Measurements from ENCODE around the gene CALN1.
"Not testable (repeated sequence)": the region's sequence is repeated elsewhere in the genome, so short reads cannot be mapped to it uniquely, and the experiment has no call there.

Gene CALN1

DNA sequence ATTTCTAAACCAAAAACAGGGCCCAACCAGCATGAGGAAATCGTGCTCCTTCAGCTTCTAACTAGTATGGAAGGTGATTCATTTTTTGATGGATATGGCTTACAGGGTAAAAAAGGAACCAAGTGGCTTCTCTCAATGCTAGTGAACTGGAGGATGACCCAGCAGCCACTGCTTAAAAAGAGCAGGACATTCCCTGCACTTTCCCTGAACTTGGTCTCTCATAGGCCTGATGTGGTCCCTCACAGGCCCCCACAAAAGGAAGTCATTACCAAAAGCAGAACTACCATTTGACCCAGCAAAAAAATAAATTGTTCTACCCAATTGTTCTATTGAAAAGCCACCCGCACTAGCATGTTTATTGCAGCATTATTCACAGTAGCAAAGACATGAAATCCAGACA lies 188.8 kb downstream of the CALN1 start:
- no peak overlapping the region for H2AFZ ChIP-seq (ENCODE audit: low read depth, low read length)
- H3K4me3 ChIP-seq (ENCODE audit: low read length) = no peak overlapping the region
- H3K36me3 ChIP-seq (ENCODE audit: insufficient read depth, low read length) = no peaks in the 10 kb centered on the region
- H3K9me3 ChIP-seq (ENCODE audit: low read length) = no peaks in the 10 kb centered on the region
- H3K4me1 ChIP-seq (ENCODE audit: insufficient read depth, low read length) = no peaks in the 10 kb centered on the region
- no peaks in the 10 kb centered on the region for H3K27me3 ChIP-seq (ENCODE audit: insufficient read depth, low read length)

DNA sequence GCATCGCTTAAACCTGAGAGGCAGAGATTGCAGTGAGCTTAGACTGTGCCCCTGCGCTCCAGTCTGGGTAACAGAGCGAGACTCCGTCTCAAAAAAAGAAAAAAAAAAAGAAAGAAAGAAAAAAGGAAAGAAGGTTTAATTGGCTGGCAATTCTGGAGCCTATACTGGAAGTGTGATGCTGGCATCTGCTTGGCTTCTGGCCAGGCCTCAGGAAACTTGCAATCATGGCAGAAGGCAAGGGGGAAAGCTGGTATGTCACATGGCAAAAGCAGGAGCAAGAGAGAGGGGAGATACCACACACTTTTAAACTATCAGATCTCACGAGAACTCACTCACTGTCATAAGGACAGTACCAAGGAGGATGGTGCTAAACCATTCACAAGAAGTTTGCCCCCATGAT lies 190.0 kb downstream of the CALN1 start:
- Histone ChIP-seq H3K9me3 (ENCODE audit: low read length) (no peaks in the 10 kb centered on the region), H2AFZ (ENCODE audit: low read depth, low read length) (no peak overlapping the region), H3K4me3 (ENCODE audit: low read length) (no peak overlapping the region)

DNA sequence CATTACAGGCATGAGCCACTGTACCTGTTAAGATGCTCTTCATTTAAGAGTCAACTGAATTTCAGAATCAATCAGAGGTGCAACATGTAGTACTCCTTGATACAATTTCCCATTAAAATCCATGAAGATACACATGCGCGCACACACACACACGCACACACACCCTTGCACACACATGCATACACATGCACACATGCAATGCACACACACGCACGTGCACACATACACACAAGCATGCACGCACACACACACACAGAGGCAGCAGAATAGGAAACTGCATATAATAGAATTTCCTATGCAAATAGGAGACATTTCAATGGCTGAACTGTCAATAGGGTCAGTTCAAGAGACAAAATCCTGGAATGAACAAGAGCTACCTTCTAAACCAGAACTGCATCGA lies 192.6 kb downstream of the CALN1 start:
- H3K9me3 ChIP-seq (ENCODE audit: low read length) = no peaks in the 10 kb centered on the region

More for the DNA sequence above, 190.0 kb downstream of the CALN1 start:
- H3K4me1 ChIP-seq (ENCODE audit: insufficient read depth, low read length) = no peaks in the 10 kb centered on the region
- no peaks in the 10 kb centered on the region for H3K36me3 ChIP-seq (ENCODE audit: insufficient read depth, low read length)
- H3K27me3 ChIP-seq (ENCODE audit: insufficient read depth, low read length) = no peaks in the 10 kb centered on the region

DNA sequence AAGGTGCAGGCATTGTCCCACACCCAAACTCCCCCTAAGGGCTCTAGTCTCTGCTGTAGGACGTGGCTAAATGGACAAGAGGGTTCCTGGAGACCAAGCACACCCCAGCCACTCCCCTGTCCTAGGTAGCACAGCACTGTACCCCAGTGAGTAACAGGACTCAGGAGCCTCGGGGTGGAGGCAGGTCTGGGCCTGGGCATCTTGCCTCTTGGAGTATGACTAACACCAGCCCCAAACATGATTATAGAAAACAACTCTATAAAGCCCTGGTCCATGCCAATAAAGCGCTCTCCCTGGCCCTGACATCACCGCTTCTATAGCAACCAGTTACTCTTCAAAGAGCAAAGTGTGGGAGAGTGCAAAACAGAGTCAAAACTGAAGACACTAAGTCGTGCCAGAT lies 195.0 kb downstream of the CALN1 start:
- Histone ChIP-seq H3K4me1 (ENCODE audit: insufficient read depth, low read length) (no peaks in the 10 kb centered on the region), H3K36me3 (ENCODE audit: insufficient read depth, low read length) (no peaks in the 10 kb centered on the region), H3K9me3 (ENCODE audit: low read length) (no peaks in the 10 kb centered on the region), H3K4me3 (ENCODE audit: low read length) (no peak overlapping the region), H2AFZ (ENCODE audit: low read depth, low read length) (no peak overlapping the region), H3K27me3 (ENCODE audit: insufficient read depth, low read length) (no peaks in the 10 kb centered on the region)

More for the DNA sequence above, 192.6 kb downstream of the CALN1 start:
- Histone ChIP-seq H3K4me3 (ENCODE audit: low read length) (no peak overlapping the region), H3K4me1 (ENCODE audit: insufficient read depth, low read length) (no peaks in the 10 kb centered on the region), H2AFZ (ENCODE audit: low read depth, low read length) (no peak overlapping the region), H3K27me3 (ENCODE audit: insufficient read depth, low read length) (no peaks in the 10 kb centered on the region), H3K36me3 (ENCODE audit: insufficient read depth, low read length) (no peaks in the 10 kb centered on the region)

DNA sequence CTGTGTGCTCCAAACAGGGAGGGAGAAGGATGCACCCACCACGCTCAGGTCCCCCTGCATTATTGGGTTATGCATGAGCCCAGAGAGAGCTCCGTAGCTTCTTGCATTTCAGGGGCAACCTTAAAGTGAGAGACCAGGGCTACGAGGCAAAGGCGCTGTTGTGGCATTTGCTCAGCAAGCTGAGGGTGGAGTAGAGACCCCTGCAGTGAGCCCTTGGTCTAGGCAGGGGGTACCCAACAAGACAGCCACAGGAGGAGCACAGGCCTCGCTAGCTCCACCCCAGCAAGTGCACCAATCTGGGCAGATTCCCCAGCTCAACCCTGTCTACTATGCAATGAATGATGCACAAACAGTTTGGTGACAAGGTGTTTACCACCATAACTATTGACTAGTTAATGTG lies 198.4 kb downstream of the CALN1 start:
- H3K4me3 ChIP-seq (ENCODE audit: low read length) = no peak overlapping the region
- no peaks in the 10 kb centered on the region for H3K27me3 ChIP-seq (ENCODE audit: insufficient read depth, low read length)
- H3K36me3 ChIP-seq (ENCODE audit: insufficient read depth, low read length) = no peaks in the 10 kb centered on the region
- no peak overlapping the region for H2AFZ ChIP-seq (ENCODE audit: low read depth, low read length)
- H3K9me3 ChIP-seq (ENCODE audit: low read length) = no peaks in the 10 kb centered on the region
- no peaks in the 10 kb centered on the region for H3K4me1 ChIP-seq (ENCODE audit: insufficient read depth, low read length)

DNA sequence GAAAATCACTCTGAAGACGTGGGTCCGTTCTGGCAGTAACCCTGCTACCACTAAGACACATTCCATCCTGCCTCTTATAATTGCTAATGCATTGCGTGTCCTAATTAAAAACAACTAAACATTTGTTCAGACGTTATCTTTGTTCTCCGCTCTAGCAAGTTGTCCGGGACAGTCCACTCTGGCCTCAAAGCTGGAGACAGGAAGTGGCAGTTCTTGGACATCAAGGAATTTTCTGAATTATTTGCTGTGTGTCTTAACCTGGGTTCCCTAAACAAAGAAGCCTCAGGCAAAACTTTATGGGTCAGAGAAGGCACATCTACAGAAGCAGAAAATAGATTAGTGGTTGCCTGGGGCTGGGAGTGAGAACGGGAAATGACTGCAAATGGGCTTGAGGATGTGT lies 199.1 kb downstream of the CALN1 start:
- Histone ChIP-seq H3K4me1 (ENCODE audit: insufficient read depth, low read length) (no peaks in the 10 kb centered on the region), H3K4me3 (ENCODE audit: low read length) (no peak overlapping the region), H3K36me3 (ENCODE audit: insufficient read depth, low read length) (no peaks in the 10 kb centered on the region), H3K9me3 (ENCODE audit: low read length) (no peaks in the 10 kb centered on the region), H2AFZ (ENCODE audit: low read depth, low read length) (no peak overlapping the region), H3K27me3 (ENCODE audit: insufficient read depth, low read length) (no peaks in the 10 kb centered on the region)

DNA sequence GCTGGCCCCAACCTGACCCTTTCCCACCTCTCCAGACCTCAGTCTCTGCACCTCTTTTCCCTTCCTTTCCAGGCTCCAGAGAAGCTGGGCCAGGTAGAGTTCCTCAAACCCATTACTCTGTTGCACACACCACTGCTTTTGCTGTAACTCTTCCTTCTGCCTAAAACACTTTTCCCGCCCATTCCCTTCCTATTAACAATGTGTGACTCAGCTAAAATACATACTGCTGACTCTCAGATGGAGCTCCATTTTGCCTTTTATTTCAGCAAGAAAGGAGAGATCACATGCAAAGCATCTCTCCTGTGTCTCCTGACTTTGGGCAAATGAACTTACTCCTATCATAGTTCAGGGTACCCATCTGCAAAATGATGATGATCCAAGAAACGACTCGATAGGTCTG lies 201.0 kb downstream of the CALN1 start:
- no peaks in the 10 kb centered on the region for H3K4me1 ChIP-seq (ENCODE audit: insufficient read depth, low read length)
- H2AFZ ChIP-seq (ENCODE audit: low read depth, low read length) = no peak overlapping the region
- H3K36me3 ChIP-seq (ENCODE audit: insufficient read depth, low read length) = no peaks in the 10 kb centered on the region
- no peak overlapping the region for H3K4me3 ChIP-seq (ENCODE audit: low read length)
- H3K27me3 ChIP-seq (ENCODE audit: insufficient read depth, low read length) = no peaks in the 10 kb centered on the region
- no peaks in the 10 kb centered on the region for H3K9me3 ChIP-seq (ENCODE audit: low read length)

DNA sequence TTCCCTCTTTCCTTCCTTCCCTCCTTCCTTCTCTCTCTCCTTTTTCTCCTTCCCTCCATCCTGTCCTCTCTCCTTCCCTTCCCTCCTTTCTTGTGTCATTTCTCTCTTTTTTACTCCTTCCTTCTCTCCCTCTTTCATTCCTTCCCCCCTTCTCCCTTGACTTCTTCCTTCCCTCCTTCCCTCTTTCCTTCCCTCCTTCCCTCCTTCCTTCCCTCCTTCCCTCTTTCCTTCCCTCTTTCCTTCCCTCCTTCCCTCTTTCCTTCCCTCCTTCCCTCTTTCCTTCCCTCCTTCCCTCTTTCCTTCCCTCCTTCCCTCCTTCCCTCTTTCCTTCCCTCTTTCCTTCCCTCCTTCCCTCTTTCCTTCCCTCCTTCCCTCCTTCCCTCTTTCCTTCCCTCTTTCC lies 203.1 kb downstream of the CALN1 start:
- H3K9me3 ChIP-seq (ENCODE audit: low read length); H3K27me3 ChIP-seq (ENCODE audit: insufficient read depth, low read length); H3K4me3 ChIP-seq (ENCODE audit: low read length); H3K4me1 ChIP-seq (ENCODE audit: insufficient read depth, low read length); H3K36me3 ChIP-seq (ENCODE audit: insufficient read depth, low read length); H2AFZ ChIP-seq (ENCODE audit: low read depth, low read length): not testable (repeated sequence)

DNA sequence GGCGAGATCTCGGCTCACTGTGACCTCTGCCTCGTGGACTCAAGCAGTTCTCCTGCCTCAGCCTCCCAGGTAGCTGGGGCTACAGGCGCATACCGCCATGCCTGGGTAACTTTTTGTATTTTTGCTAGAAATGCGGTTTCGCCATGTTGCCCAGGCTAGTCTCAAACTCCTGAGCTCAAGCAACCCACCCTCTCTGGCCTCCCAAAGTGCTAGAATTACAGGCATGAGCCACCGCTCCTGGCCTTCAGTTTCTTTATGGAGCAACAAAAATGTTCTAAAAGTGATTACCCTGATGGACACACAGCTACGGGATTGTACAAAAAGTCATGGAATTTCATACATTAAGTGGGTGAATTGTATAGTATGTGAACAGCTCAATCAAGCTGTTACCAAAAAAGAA lies 216.0 kb downstream of the CALN1 start:
- Histone ChIP-seq H3K27me3 (ENCODE audit: insufficient read depth, low read length) (no peaks in the 10 kb centered on the region), H3K36me3 (ENCODE audit: insufficient read depth, low read length) (no peaks in the 10 kb centered on the region), H3K4me3 (ENCODE audit: low read length) (no peak overlapping the region), H3K9me3 (ENCODE audit: low read length) (no peaks in the 10 kb centered on the region), H2AFZ (ENCODE audit: low read depth, low read length) (no peak overlapping the region), H3K4me1 (ENCODE audit: insufficient read depth, low read length) (no peaks in the 10 kb centered on the region)

DNA sequence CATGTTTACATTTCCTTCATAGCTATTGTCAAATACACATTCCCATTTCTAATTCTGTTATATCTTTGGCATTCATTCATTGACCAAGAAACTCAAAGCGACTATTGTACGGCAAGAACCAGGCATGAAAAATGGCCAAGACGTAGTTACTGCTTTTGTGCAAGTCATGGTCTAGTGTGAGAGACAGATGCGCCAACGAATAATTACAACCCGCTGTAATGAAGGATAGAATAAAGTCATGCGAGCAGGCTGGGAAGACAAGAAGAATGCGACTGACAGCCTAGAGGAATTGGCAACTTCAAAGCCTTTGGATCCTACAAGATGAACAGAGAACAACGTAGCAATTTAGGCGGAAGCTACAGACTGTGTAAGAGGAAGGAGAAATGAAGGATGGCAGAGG lies 221.2 kb downstream of the CALN1 start:
- no peak overlapping the region for H3K4me3 ChIP-seq (ENCODE audit: low read length)
- no peaks in the 10 kb centered on the region for H3K9me3 ChIP-seq (ENCODE audit: low read length)
- H3K36me3 ChIP-seq (ENCODE audit: insufficient read depth, low read length) = no peaks in the 10 kb centered on the region
- no peaks in the 10 kb centered on the region for H3K4me1 ChIP-seq (ENCODE audit: insufficient read depth, low read length)
- no peaks in the 10 kb centered on the region for H3K27me3 ChIP-seq (ENCODE audit: insufficient read depth, low read length)
- H2AFZ ChIP-seq (ENCODE audit: low read depth, low read length) = no peak overlapping the region

DNA sequence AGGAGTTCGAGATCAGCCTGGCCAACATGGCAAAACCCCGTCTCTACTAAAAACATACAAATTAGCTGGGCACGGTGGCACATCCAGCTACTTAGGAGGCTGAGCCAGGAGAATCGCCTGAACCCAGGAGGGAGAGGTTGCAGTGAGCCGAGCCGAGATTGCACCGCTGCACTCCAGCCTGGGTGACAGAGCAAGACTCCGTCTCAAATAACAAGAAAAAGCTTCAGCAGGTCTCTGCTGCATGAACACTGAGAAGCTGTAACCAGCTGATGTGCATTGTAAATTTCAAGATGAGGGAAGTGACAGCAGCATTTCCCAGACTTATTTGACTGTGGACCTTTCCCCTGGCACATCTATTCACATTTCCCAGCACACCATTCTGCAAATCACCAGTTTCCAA lies 222.0 kb downstream of the CALN1 start:
- no peaks in the 10 kb centered on the region for H3K4me1 ChIP-seq (ENCODE audit: insufficient read depth, low read length)
- no peaks in the 10 kb centered on the region for H3K36me3 ChIP-seq (ENCODE audit: insufficient read depth, low read length)
- no peak overlapping the region for H3K4me3 ChIP-seq (ENCODE audit: low read length)
- H3K27me3 ChIP-seq (ENCODE audit: insufficient read depth, low read length) = no peaks in the 10 kb centered on the region
- no peak overlapping the region for H2AFZ ChIP-seq (ENCODE audit: low read depth, low read length)
- H3K9me3 ChIP-seq (ENCODE audit: low read length) = no peaks in the 10 kb centered on the region

DNA sequence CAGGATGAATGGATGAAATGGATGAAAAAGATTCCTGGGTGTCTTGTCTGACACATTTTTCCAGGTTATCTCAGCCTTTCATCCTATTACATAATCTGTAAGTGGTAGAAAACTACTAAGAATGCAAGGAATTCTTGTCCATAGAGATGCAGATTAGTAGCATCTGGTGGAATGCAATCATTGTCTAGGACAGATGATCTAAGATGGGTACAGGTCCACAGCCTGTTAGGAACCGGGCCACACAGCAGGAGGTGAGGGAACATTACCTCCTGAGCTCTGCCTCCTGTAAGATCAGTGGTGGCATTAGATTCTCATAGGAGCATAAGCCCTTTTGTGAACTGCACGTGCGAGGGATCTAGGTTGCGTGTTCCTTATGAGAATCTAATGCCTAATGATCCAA lies 225.0 kb downstream of the CALN1 start:
- Histone ChIP-seq H3K4me3 (ENCODE audit: low read length) (no peak overlapping the region), H3K36me3 (ENCODE audit: insufficient read depth, low read length) (no peaks in the 10 kb centered on the region), H3K9me3 (ENCODE audit: low read length) (no peaks in the 10 kb centered on the region), H2AFZ (ENCODE audit: low read depth, low read length) (no peak overlapping the region), H3K27me3 (ENCODE audit: insufficient read depth, low read length) (no peaks in the 10 kb centered on the region), H3K4me1 (ENCODE audit: insufficient read depth, low read length) (no peaks in the 10 kb centered on the region)

DNA sequence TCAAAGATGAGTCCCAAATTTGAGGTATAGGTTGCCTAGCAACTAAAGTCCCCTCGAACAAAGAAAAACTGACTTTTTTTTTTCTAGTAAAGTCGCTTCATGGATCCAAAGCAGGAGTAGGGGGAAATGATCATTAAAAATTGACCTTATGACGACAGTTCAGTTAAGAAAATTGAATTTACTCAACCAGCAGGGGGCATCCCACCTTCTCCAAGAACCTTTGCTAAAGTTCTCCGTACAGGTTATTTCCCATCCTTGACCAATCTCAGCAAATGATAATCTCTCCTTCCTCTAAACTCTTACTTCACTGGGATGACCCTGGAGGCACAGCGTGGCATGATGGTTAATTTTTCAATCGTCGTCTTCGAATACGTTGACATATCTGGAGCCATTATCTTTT lies 228.3 kb downstream of the CALN1 start:
- no peak overlapping the region for H3K4me3 ChIP-seq (ENCODE audit: low read length)
- H3K4me1 ChIP-seq (ENCODE audit: insufficient read depth, low read length) = no peaks in the 10 kb centered on the region
- H2AFZ ChIP-seq (ENCODE audit: low read depth, low read length) = no peak overlapping the region
- H3K36me3 ChIP-seq (ENCODE audit: insufficient read depth, low read length) = no peaks in the 10 kb centered on the region
- no peaks in the 10 kb centered on the region for H3K27me3 ChIP-seq (ENCODE audit: insufficient read depth, low read length)
- no peaks in the 10 kb centered on the region for H3K9me3 ChIP-seq (ENCODE audit: low read length)

DNA sequence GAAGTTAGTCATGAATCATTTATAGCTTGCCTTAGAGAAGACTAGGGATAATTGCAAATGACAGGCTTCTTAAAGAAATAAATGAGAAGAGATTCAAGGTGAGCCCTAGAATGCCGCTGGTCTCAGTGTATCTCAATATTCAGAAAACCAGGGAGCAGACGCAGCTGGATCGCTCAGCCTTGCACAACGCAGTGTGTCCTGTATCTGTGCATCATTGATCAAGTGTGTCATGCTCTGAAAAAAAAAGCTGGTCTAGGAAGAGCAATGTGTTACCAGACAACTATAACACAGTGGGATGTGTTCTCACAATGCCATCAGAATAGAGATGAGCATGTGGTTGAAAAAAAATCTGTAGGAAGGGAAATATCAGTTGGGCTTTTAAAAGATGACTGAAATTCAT lies 230.1 kb downstream of the CALN1 start:
- no peaks in the 10 kb centered on the region for H3K4me1 ChIP-seq (ENCODE audit: insufficient read depth, low read length)
- H3K9me3 ChIP-seq (ENCODE audit: low read length) = no peaks in the 10 kb centered on the region
- H3K27me3 ChIP-seq (ENCODE audit: insufficient read depth, low read length) = no peaks in the 10 kb centered on the region
- no peaks in the 10 kb centered on the region for H3K36me3 ChIP-seq (ENCODE audit: insufficient read depth, low read length)
- H2AFZ ChIP-seq (ENCODE audit: low read depth, low read length) = no peak overlapping the region
- no peak overlapping the region for H3K4me3 ChIP-seq (ENCODE audit: low read length)

All from neuron (in vitro differentiated cells).